GM12872 (cell line): Measurements from ENCODE around the gene LRP11.

ENCODE experiments used
- TF ChIP-seq, protein P1 (sequence below): IDR thresholded peaks from 3 replicates; pipeline ENCODE4 v1.5.1; 2011; ENCODE audit warnings: low read depth, mild to moderate bottlenecking, low read length, moderate library complexity; ENCODE audit not compliant: insufficient read depth

Gene LRP11

DNA sequence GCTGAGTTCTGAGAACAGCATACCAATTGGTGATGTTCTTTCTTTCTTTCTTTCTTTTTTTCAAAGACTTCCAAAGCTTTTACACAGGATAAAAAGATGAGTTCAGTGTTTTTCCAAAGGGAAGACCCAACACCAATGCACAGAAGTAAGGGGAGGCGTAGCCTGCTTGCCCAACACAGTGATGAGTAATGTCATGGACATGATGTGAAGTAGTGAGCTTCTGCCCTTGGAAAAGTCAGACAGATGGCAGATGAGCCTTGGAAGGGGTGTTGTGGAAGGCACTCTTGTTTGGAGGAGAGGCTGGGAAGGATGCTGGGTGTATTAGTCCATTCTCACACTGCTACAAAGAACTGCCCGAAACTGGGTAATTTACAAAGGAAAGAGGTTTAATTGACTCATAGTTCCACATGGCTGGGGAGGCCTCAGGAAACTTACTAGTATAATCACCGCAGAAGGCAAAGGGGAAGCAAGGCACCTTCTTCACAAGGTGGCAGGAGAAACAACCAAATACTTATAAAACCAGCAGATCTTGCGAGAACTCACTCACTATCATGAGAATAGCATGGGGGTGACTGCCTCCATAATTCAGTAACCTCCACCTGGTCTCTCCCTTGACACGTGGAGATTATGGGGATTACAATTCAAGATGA is 12.6 kb downstream of the LRP11 start:
- TF ChIP-seq, protein P1, sequence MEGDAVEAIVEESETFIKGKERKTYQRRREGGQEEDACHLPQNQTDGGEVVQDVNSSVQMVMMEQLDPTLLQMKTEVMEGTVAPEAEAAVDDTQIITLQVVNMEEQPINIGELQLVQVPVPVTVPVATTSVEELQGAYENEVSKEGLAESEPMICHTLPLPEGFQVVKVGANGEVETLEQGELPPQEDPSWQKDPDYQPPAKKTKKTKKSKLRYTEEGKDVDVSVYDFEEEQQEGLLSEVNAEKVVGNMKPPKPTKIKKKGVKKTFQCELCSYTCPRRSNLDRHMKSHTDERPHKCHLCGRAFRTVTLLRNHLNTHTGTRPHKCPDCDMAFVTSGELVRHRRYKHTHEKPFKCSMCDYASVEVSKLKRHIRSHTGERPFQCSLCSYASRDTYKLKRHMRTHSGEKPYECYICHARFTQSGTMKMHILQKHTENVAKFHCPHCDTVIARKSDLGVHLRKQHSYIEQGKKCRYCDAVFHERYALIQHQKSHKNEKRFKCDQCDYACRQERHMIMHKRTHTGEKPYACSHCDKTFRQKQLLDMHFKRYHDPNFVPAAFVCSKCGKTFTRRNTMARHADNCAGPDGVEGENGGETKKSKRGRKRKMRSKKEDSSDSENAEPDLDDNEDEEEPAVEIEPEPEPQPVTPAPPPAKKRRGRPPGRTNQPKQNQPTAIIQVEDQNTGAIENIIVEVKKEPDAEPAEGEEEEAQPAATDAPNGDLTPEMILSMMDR: no peak

DNA sequence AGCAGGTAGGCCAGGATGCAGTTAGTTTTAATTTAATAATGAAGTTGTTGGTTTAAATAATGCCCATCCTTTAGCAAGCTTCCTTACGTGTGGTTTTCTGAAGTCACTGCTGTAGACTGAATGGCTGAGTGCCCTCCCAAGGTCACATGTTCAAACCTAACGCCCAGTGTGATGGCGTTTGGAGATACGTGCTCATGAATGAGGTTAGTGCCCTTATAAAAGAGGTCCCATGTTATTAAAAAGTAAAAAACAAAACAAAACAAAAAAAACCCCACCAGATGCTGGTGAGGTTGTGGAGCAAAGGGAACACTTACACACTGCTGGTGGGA is 16.3 kb downstream of the LRP11 start:
- TF ChIP-seq, protein P1: no peak

DNA sequence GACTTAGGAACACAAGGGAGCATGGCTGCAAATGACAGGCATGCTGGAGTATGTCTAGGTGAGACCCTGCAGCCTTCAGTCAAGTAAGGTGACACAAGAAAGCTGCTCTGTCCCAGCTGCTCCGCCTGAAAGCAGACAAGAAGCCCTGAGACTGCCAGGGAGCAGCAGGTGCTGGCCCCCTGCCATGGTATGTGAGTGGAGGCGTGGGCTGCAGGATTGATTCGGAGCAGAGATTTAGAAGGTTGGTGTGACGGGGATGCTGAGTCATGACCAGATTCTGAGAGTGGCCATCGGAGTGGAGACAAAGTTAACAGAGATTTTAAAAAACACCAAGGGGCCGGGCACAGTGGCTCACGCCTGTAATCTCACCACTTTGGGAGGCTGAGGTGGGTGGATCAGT is 17.8 kb downstream of the LRP11 start:
- TF ChIP-seq, protein P1: no peak

DNA sequence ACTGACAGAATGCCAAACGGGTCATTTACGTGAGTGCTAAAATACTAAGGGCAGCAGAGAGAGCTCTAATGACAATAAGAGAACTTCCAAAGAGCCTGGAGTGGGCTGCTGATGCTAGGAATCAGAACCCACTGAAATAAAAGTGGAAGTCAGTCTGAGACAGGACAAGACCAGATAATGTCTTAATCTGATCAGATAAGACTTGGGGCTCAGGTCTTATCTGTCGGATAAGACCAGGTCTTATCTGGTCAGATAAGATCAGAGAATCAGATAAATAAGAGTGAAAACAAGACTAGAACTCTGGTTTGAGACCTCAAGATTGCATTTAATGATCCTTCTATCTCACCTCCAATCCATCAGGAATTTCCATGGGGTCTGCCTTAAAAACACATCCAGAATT is 18.6 kb downstream of the LRP11 start:
- TF ChIP-seq, protein P1: no peak

DNA sequence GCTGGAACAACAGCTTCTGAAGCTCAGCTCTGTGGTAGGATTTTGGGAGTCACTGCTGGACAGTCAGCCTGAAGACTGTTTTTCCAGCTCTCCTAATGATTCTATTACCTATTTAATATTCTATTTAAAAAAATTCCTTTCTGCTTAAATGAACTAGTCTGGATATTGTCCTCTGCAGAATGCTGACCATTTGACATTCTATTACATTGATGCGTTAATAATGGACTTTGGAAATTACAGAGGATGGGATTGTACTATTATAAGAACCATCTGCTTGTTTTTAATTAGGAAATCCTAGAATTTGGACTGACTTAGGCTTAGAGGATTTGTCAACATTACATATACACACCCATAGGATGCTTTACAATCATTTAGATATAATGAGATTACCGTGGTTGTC is 19.7 kb downstream of the LRP11 start:
- TF ChIP-seq, protein P1: no peak

DNA sequence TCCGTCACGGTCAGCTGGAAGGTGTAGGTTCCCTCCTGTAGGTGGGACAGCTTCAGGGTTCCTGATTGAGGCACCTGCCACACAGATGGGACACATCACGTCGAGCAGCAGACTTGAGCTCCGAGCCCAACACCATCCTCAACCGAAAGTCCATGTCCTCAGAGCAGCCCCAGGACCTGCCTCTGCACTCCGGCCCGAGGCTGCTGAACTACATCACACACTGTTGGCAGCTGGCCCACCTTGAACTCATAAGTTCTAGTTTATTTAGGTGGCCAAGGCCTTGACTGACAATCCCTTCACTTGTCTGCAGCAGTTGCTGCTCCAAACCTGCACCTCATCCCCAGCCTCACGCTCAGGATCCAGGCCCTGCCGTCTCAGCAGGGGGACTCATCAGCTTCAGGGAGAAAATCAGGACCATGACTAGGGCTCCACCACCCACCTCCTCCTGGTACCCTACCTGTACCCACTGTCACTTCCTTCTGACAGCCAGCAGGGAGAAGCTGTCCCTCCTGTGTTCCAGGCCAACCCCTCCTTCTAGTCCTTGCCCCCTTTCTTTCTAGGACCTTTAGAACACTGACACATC is 21.0 kb downstream of the LRP11 start:
- TF ChIP-seq, protein P1: no peak

DNA sequence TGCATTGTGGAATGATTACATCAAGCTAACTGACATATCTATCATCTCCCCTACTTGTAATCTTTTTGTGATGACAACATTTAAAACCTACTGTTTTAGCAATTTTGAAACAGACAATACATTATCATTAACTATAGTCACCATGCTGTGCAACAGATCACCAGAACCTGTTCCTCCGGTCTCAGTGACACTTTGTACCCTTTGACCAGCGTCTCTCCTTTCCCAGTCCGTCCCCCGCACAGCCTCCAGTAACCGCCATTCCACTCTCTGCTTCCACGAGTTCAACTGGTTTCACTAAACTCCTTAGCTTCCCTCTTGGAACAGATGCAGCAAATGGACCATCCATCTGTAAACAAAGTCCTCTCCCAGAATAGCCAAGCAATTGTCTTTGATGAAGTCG is 21.8 kb downstream of the LRP11 start:
- TF ChIP-seq, protein P1: no peak
